ENCODE results near the gene GRIN1.

Gene GRIN1

DNA sequence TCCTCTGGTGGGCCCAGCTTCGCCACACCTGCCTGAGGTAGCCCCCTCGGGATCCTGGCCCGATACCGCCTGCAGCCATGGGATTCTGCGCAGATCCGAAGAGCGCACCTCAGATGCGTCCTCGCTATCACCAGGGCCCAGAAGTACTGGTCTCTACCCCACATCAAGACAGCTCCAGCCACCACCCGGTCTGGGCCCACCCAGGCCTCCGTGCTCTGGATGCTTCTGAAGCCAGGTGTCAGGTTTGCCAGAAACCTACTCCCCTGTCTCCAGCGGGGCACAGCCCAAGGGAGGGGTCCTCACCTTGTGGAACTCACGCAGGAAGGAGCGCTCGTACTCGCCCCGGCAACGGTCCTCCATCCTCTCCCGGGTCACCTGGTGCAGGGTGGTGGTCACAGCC lies 47.0 kb downstream of the GRIN1 start:
- Histone ChIP-seq H3K79me2 (ENCODE audit: insufficient read depth, low read length) (peaks cover 49% of the 10 kb centered on the region), H2AFZ (ENCODE audit: low read length) (no peak overlapping the region), H3K9me3 (ENCODE audit: insufficient read depth, low read depth, low read length) (no peaks in the 10 kb centered on the region), H3K36me3 (ENCODE audit: insufficient read depth, low read length) (peaks cover 14% of the 10 kb centered on the region; the same call in 1 of the 2 replicates), H3K4me1 (ENCODE audit: insufficient read depth, low read length, poor library complexity, severe bottlenecking) (peaks cover 20% of the 10 kb centered on the region), H4K20me1 (ENCODE audit: insufficient read depth, low read length, poor library complexity, severe bottlenecking) (peaks cover 26% of the 10 kb centered on the region), H3K27me3 (ENCODE audit: insufficient read depth, low read length, poor library complexity, severe bottlenecking) (no peaks in the 10 kb centered on the region), H3K9me2 (replicated peaks; ENCODE audit: low read depth, low read length) (no peaks in the 10 kb centered on the region), H3K4me2 (ENCODE audit: low read depth, low read length, poor library complexity, severe bottlenecking) (peak overlapping the region; percentile 91), H3K4me3 (ENCODE audit: low read length, poor library complexity, severe bottlenecking) (peak overlapping the region; percentile 96), H3K9ac (ENCODE audit: low read depth, low read length, poor library complexity, severe bottlenecking) (no peak overlapping the region), H3F3A (ENCODE audit: low read depth) (peaks cover 8% of the 10 kb centered on the region; the same call in 1 of the 2 replicates)
- no peak for TF ChIP-seq EZH2phosphoT487 (IDR thresholded peaks at IDR 0.05; ENCODE audit: borderline replicate concordance)
- TF ChIP-seq, protein P1, sequence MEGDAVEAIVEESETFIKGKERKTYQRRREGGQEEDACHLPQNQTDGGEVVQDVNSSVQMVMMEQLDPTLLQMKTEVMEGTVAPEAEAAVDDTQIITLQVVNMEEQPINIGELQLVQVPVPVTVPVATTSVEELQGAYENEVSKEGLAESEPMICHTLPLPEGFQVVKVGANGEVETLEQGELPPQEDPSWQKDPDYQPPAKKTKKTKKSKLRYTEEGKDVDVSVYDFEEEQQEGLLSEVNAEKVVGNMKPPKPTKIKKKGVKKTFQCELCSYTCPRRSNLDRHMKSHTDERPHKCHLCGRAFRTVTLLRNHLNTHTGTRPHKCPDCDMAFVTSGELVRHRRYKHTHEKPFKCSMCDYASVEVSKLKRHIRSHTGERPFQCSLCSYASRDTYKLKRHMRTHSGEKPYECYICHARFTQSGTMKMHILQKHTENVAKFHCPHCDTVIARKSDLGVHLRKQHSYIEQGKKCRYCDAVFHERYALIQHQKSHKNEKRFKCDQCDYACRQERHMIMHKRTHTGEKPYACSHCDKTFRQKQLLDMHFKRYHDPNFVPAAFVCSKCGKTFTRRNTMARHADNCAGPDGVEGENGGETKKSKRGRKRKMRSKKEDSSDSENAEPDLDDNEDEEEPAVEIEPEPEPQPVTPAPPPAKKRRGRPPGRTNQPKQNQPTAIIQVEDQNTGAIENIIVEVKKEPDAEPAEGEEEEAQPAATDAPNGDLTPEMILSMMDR (conservative IDR thresholded peaks at IDR 0.05; ENCODE audit: low read length), result no peak

GRCh38 chr9:137186385-137186784 lies 47.4 kb downstream of the GRIN1 start:
- Histone ChIP-seq H3K9ac (ENCODE audit: low read depth, low read length, poor library complexity, severe bottlenecking) (no peak overlapping the region), H2AFZ (ENCODE audit: low read length) (no peak overlapping the region), H3K36me3 (ENCODE audit: insufficient read depth, low read length) (peaks cover 15% of the 10 kb centered on the region; the same call in 1 of the 2 replicates), H3K79me2 (ENCODE audit: insufficient read depth, low read length) (peaks cover 54% of the 10 kb centered on the region), H3K4me1 (ENCODE audit: insufficient read depth, low read length, poor library complexity, severe bottlenecking) (peaks cover 20% of the 10 kb centered on the region), H3F3A (ENCODE audit: low read depth) (peaks cover 8% of the 10 kb centered on the region; the same call in 1 of the 2 replicates), H3K9me3 (ENCODE audit: insufficient read depth, low read depth, low read length) (no peaks in the 10 kb centered on the region), H3K4me3 (ENCODE audit: low read length, poor library complexity, severe bottlenecking) (peak overlapping the region; percentile 96), H3K27me3 (ENCODE audit: insufficient read depth, low read length, poor library complexity, severe bottlenecking) (no peaks in the 10 kb centered on the region), H3K4me2 (ENCODE audit: low read depth, low read length, poor library complexity, severe bottlenecking) (peak overlapping the region; percentile 91), H3K9me2 (replicated peaks; ENCODE audit: low read depth, low read length) (no peaks in the 10 kb centered on the region), H4K20me1 (ENCODE audit: insufficient read depth, low read length, poor library complexity, severe bottlenecking) (peaks cover 26% of the 10 kb centered on the region)
- TF ChIP-seq EZH2phosphoT487 (IDR thresholded peaks at IDR 0.05; ENCODE audit: borderline replicate concordance), result no peak

DNA sequence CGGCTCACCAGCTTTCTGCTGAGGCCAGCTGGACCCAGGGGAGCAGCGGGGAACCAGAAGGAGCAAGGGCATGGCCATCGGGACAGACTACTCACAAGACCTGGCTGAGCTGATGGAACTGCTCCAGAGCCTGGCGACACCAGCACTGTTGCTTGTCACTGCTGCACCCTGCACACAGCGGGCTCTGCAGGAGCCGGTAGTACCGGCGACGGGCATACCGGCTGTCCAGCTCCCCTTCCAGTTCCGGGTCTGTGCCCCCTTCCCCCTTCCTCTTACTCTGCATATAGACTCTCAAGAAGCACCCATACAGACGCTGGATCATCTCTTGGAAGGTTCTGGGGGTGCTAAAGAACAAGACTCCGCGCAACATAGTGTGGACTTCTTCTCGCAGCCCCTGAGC lies 48.4 kb downstream of the GRIN1 start:
- Histone ChIP-seq H2AFZ (ENCODE audit: low read length) (no peak overlapping the region), H3K36me3 (ENCODE audit: insufficient read depth, low read length) (peaks cover 15% of the 10 kb centered on the region; the same call in 1 of the 2 replicates), H4K20me1 (ENCODE audit: insufficient read depth, low read length, poor library complexity, severe bottlenecking) (peaks cover 26% of the 10 kb centered on the region), H3K4me2 (ENCODE audit: low read depth, low read length, poor library complexity, severe bottlenecking) (peak overlapping the region; percentile 91), H3K79me2 (ENCODE audit: insufficient read depth, low read length) (peaks cover 55% of the 10 kb centered on the region), H3K4me1 (ENCODE audit: insufficient read depth, low read length, poor library complexity, severe bottlenecking) (peaks cover 20% of the 10 kb centered on the region), H3K9ac (ENCODE audit: low read depth, low read length, poor library complexity, severe bottlenecking) (peak overlapping the region; percentile 88), H3K4me3 (ENCODE audit: low read length, poor library complexity, severe bottlenecking) (peak overlapping the region; percentile 96), H3K27me3 (ENCODE audit: insufficient read depth, low read length, poor library complexity, severe bottlenecking) (no peaks in the 10 kb centered on the region), H3F3A (ENCODE audit: low read depth) (peaks cover 8% of the 10 kb centered on the region; the same call in 1 of the 2 replicates), H3K9me3 (ENCODE audit: insufficient read depth, low read depth, low read length) (no peaks in the 10 kb centered on the region), H3K9me2 (replicated peaks; ENCODE audit: low read depth, low read length) (no peaks in the 10 kb centered on the region)
- TF ChIP-seq EZH2phosphoT487 (IDR thresholded peaks at IDR 0.05; ENCODE audit: borderline replicate concordance), result no peak
- TF ChIP-seq, protein P1 (conservative IDR thresholded peaks at IDR 0.05; ENCODE audit: low read length), result no peak

DNA sequence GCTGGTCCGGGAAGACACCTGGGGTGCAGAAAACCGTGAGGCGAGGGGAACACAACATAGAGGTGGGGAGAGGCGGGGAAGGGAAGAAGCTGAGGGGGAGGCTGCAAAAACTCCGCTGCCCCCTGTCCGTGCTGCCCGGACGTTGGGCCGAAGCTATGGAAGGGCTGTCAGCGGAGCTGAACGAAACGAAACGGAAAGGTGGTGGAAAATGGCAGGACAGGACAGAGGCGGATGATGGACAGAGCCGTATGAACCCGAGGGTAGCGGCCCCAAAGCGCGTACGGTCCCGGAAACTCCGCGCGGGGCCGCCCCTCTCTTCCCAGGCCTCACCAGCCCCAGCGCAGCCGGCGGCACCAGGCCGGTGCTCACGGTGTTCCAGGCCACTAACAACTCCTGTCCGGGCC lies 49.1 kb downstream of the GRIN1 start:
- no peaks in the 10 kb centered on the region for H3K9me2 ChIP-seq (replicated peaks; ENCODE audit: low read depth, low read length)
- H3K4me2 ChIP-seq (ENCODE audit: low read depth, low read length, poor library complexity, severe bottlenecking), result peak overlapping the region; percentile 91
- peaks cover 26% of the 10 kb centered on the region for H4K20me1 ChIP-seq (ENCODE audit: insufficient read depth, low read length, poor library complexity, severe bottlenecking)
- TF ChIP-seq, protein P1 (conservative IDR thresholded peaks at IDR 0.05; ENCODE audit: low read length), result no peak
- no peak for TF ChIP-seq EZH2phosphoT487 (IDR thresholded peaks at IDR 0.05; ENCODE audit: borderline replicate concordance)
- no peaks in the 10 kb centered on the region for H3K9me3 ChIP-seq (ENCODE audit: insufficient read depth, low read depth, low read length)
- peaks cover 20% of the 10 kb centered on the region for H3K4me1 ChIP-seq (ENCODE audit: insufficient read depth, low read length, poor library complexity, severe bottlenecking)
- H3K79me2 ChIP-seq (ENCODE audit: insufficient read depth, low read length), result peaks cover 55% of the 10 kb centered on the region
- peak overlapping the region; percentile 80 for H2AFZ ChIP-seq (ENCODE audit: low read length)
- peak overlapping the region; percentile 88 for H3K9ac ChIP-seq (ENCODE audit: low read depth, low read length, poor library complexity, severe bottlenecking)
- peaks cover 8% of the 10 kb centered on the region; the same call in 1 of the 2 replicates for H3F3A ChIP-seq (ENCODE audit: low read depth)
- peaks cover 12% of the 10 kb centered on the region; the same call in 1 of the 2 replicates for H3K36me3 ChIP-seq (ENCODE audit: insufficient read depth, low read length)
- H3K4me3 ChIP-seq (ENCODE audit: low read length, poor library complexity, severe bottlenecking), result peak overlapping the region; percentile 96
- no peaks in the 10 kb centered on the region for H3K27me3 ChIP-seq (ENCODE audit: insufficient read depth, low read length, poor library complexity, severe bottlenecking)
